IMR-90 (cell line): Measurements from ENCODE around the gene ERBB4.

Experiments used
- BHLHE40 ChIP-seq: fragments of 150-350 bp; IDR thresholded peaks from 2 replicates; pipeline ENCODE4 v1.6.1; 2016; ENCODE audit warnings: mild to moderate bottlenecking, low read depth, low read length
- CEBPB ChIP-seq: IDR thresholded peaks from 2 replicates; pipeline ENCODE4 v1.6.1; 2012; ENCODE audit warnings: low read depth, low read length, improper control_type of control experiment
- CHD1 ChIP-seq: IDR thresholded peaks from 2 replicates; pipeline ENCODE4 v1.6.1; 2012; ENCODE audit warnings: low read depth, low read length, improper control_type of control experiment
- CTCF ChIP-seq: conservative IDR thresholded peaks from 2 replicates; pipeline ENCODE4 v1.5.1; 2012; ENCODE audit warnings: mild to moderate bottlenecking, low read depth, low read length, improper control_type of control experiment
- MAFK ChIP-seq: IDR thresholded peaks from 2 replicates; pipeline ENCODE4 v1.6.1; 2012; ENCODE audit warnings: low read depth, low read length, improper control_type of control experiment
- MAZ ChIP-seq: IDR thresholded peaks from 2 replicates; pipeline ENCODE4 v1.6.1; 2012; ENCODE audit warnings: low read depth, mild to moderate bottlenecking, low read length, improper control_type of control experiment, moderate library complexity, borderline replicate concordance
- MXI1 ChIP-seq: IDR thresholded peaks from 2 replicates; pipeline ENCODE4 v1.6.1; 2012; ENCODE audit warnings: low read depth, mild to moderate bottlenecking, low read length, moderate library complexity, borderline replicate concordance
- NFE2L2 ChIP-seq: fragments of 150-350 bp; IDR thresholded peaks from 2 replicates; pipeline ENCODE4 v1.6.1; 2016; ENCODE audit warnings: low read depth, mild to moderate bottlenecking, low read length
- POLR2A ChIP-seq: IDR thresholded peaks from 2 replicates; pipeline ENCODE4 v1.6.1; 2012; ENCODE audit warnings: mild to moderate bottlenecking, low read depth, low read length
- RAD21 ChIP-seq: IDR thresholded peaks from 2 replicates; pipeline ENCODE4 v1.6.1; 2012; ENCODE audit warnings: low read length, improper control_type of control experiment
- RFX5 ChIP-seq: IDR thresholded peaks from 2 replicates; pipeline ENCODE4 v1.8.0; 2012; ENCODE audit warnings: low read depth, mild to moderate bottlenecking, low read length, moderate library complexity

- TF ChIP-seq CTCF (no peak), POLR2A (no peak), BHLHE40 (no peak), MAZ (no peak), CEBPB (no peak), MAFK (no peak), MXI1 (no peak), RFX5 (no peak), CHD1 (no peak), NFE2L2 (no peak), RAD21 (no peak)
Observed at GRCh38 chr2:211361383-211361782, 1177.2 kb downstream of the ERBB4 start.
